PC-9 (cell line): Measurements from ENCODE around the gene LCTL. TPM values are rescaled to one million over a fixed set of nuclear protein-coding genes. Genes with fewer than 3 reads are reported as not detected.
"Not testable (repeated sequence)": the region's sequence is repeated elsewhere in the genome, so short reads cannot be mapped to it uniquely, and the experiment has no call there.

Source experiments
- BruUV-seq: library from RNA; stranded (reverse); fragments of 400-500 nt; replicated peaks from 2 replicates; lab custom pipeline; 2021; lab: Mats Ljungman, UMichigan
- CTCF ChIA-PET: fragments of 300-600 bp; sonication (Branson Sonifier 250); formaldehyde crosslinking; loops from one replicate; lab custom pipeline; 2022; ENCODE audit warnings: antibody characterized with exemption; lab: Charles Lee
- POLR2A ChIA-PET: fragments of 300-600 bp; sonication (Branson Sonifier 250); formaldehyde crosslinking; loops from one replicate; lab custom pipeline; 2022; ENCODE audit warnings: antibody characterized with exemption; ENCODE audit not compliant: unreplicated experiment; lab: Charles Lee
- DNase-seq, 2 experiments: peaks; one replicate each; pipeline versions ENCODE4 v3.0.0 to v3.0.0-alpha.2; 2015 to 2022; ENCODE audit warnings: mixed read lengths in 1 of 2
- H2AFZ ChIP-seq: fragments of 200-600 bp; sonication (generic); 2 replicates; pipeline ENCODE4 v1.8.1; 2017; ENCODE audit warnings: antibody characterized with exemption
- H3F3A ChIP-seq: fragments of 200-600 bp; sonication (generic); 2 replicates; pipeline ENCODE4 v1.8.1; 2017; ENCODE audit warnings: antibody characterized with exemption, mild to moderate bottlenecking, low read depth; ENCODE audit not compliant: insufficient read depth
- H3K27ac ChIP-seq: fragments of 200-600 bp; sonication (generic); 2 replicates; pipeline ENCODE4 v1.6.1; 2016; ENCODE audit warnings: mixed run types
- H3K27me3 ChIP-seq: fragments of 200-600 bp; sonication (generic); 2 replicates; pipeline ENCODE4 v1.6.1; 2016; ENCODE audit warnings: low read depth, mixed run types; ENCODE audit not compliant: insufficient read depth
- H3K36me3 ChIP-seq: fragments of 200-600 bp; sonication (generic); 2 replicates; pipeline ENCODE4 v1.6.1; 2016; ENCODE audit warnings: low read depth, mixed run types
- H3K4me1 ChIP-seq: fragments of 200-600 bp; sonication (generic); replicated peaks from 2 replicates; pipeline ENCODE4 v1.6.1; 2016; ENCODE audit warnings: mixed run types; ENCODE audit not compliant: insufficient read depth
- H3K4me2 ChIP-seq: fragments of 200-600 bp; sonication (generic); 2 replicates; pipeline ENCODE4 v1.6.1; 2017; ENCODE audit warnings: mixed run types
- H3K4me3 ChIP-seq: fragments of 200-600 bp; sonication (generic); 2 replicates; pipeline ENCODE4 v1.6.1; 2016; ENCODE audit warnings: mixed run types
- H3K79me2 ChIP-seq: fragments of 200-600 bp; sonication (generic); 2 replicates; pipeline ENCODE4 v1.6.1; 2017; ENCODE audit warnings: low read depth, mixed run types
- H3K9me2 ChIP-seq: fragments of 200-600 bp; sonication (generic); 2 replicates; pipeline ENCODE4 v1.8.1; 2017; ENCODE audit warnings: mild to moderate bottlenecking; ENCODE audit not compliant: insufficient read depth
- H3K9me3 ChIP-seq: fragments of 200-600 bp; sonication (generic); 2 replicates; pipeline ENCODE4 v1.8.1; 2016; ENCODE audit warnings: low read depth; ENCODE audit not compliant: insufficient read depth
- H4K20me1 ChIP-seq: fragments of 200-600 bp; sonication (generic); 2 replicates; pipeline ENCODE4 v1.8.1; 2017; ENCODE audit not compliant: insufficient read depth
- EZH2 ChIP-seq: fragments of 200-600 bp; sonication (generic); IDR thresholded peaks from 2 replicates; pipeline ENCODE4 v1.8.0; 2017; ENCODE audit warnings: antibody characterized with exemption, low read depth
- intact Hi-C: fragments of 100-400 bp; cut with micrococcal nuclease; formaldehyde crosslinking; loops from one replicate; pipeline ENCODE4 v1.10.0; 2022; ENCODE audit not compliant: unreplicated experiment
- total RNA-seq: library from RNA; stranded (reverse); gene quantifications from 2 replicates; pipeline ENCODE4 v1.2.3, GENCODE V29; 2021
- TF ChIP-seq, protein P1 (sequence below): fragments of 200-600 bp; sonication (generic); conservative IDR thresholded peaks from 2 replicates; pipeline ENCODE4 v1.6.1; 2017; ENCODE audit warnings: mixed run types, antibody characterized with exemption, mild to moderate bottlenecking, moderate library complexity

The LCTL gene
- total RNA-seq, 1 experiment from 2014 or later, result not detected

DNA sequence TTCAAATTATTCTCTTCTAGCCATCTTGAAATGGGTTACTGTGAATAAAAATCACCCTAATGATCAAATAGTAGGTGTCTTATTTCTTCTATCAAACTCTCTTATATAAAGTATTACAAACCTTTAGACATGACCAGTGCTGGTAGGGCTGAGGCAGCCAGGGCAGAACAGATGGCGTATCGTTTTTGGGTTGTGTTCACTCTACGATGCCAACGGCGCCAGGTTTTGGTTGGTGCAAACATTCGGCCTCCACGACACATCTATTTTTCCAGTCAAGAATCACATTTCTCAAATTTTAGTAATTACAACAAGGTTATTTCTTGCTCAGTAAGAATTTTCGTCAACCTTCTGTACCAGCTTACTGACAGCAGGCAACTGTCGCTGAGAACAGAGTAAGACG lies 63.3 kb downstream of the LCTL start:
- H3F3A ChIP-seq, result peaks cover 71% of the 10 kb centered on the region
- peak overlapping the region; percentile 85 for H3K4me2 ChIP-seq
- H3K9me3 ChIP-seq, result no peaks in the 10 kb centered on the region
- peaks cover 71% of the 10 kb centered on the region for H3K79me2 ChIP-seq
- ChIA-PET POLR2A (no interaction called here), CTCF (no interaction called here)
- H3K27ac ChIP-seq, result peak overlapping the region; percentile 91; the same call in 1 of the 2 replicates
- H3K4me3 ChIP-seq, result peak overlapping the region; percentile 100; the same call in 1 of the 2 replicates
- peaks cover 45% of the 10 kb centered on the region for H3K36me3 ChIP-seq
- no peaks in the 10 kb centered on the region for H3K27me3 ChIP-seq
- no TSS peak for BruUV-seq
- TF ChIP-seq, protein P1, sequence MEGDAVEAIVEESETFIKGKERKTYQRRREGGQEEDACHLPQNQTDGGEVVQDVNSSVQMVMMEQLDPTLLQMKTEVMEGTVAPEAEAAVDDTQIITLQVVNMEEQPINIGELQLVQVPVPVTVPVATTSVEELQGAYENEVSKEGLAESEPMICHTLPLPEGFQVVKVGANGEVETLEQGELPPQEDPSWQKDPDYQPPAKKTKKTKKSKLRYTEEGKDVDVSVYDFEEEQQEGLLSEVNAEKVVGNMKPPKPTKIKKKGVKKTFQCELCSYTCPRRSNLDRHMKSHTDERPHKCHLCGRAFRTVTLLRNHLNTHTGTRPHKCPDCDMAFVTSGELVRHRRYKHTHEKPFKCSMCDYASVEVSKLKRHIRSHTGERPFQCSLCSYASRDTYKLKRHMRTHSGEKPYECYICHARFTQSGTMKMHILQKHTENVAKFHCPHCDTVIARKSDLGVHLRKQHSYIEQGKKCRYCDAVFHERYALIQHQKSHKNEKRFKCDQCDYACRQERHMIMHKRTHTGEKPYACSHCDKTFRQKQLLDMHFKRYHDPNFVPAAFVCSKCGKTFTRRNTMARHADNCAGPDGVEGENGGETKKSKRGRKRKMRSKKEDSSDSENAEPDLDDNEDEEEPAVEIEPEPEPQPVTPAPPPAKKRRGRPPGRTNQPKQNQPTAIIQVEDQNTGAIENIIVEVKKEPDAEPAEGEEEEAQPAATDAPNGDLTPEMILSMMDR, result no peak
- TF ChIP-seq EZH2, result no peak
- no peaks in the 10 kb centered on the region for H3K9me2 ChIP-seq
- intact Hi-C loops, result loop anchor here (10.0 kb wide), 1 partner anchor 598 kb away; no protein-coding TSS in a partner anchor
- peaks cover 15% of the 10 kb centered on the region for H3K4me1 ChIP-seq
- peaks cover 57% of the 10 kb centered on the region for H4K20me1 ChIP-seq
- no peak for DNase-seq
- H2AFZ ChIP-seq, result no peak overlapping the region

- 0 out of 2 replicates have a peak overlapping the region, but pooled peaks have one; percentile 14 for H3K27ac ChIP-seq
- H3K9me2 ChIP-seq, DNase-seq, H2AFZ ChIP-seq, BruUV-seq, H3K9me3 ChIP-seq, POLR2A ChIA-PET, H3K4me2 ChIP-seq, H3K4me3 ChIP-seq, H3K27me3 ChIP-seq: not testable (repeated sequence)
- peaks cover 25% of the 10 kb centered on the region for H3K4me1 ChIP-seq
- CTCF ChIA-PET, result interaction anchor here (0.6 kb wide), 1 partner anchor 342 kb away, joined by 10 read pairs; no protein-coding TSS in a partner anchor
- peaks cover 57% of the 10 kb centered on the region for H4K20me1 ChIP-seq
- peaks cover 72% of the 10 kb centered on the region for H3F3A ChIP-seq
- intact Hi-C loops, result loop anchor here (10.0 kb wide), 1 partner anchor 596 kb away; no protein-coding TSS in a partner anchor
- H3K79me2 ChIP-seq, result peaks cover 66% of the 10 kb centered on the region
- peaks cover 48% of the 10 kb centered on the region for H3K36me3 ChIP-seq
Observed at GRCh38 chr15:66500346-66500745, 65.5 kb downstream of the LCTL start.

DNA sequence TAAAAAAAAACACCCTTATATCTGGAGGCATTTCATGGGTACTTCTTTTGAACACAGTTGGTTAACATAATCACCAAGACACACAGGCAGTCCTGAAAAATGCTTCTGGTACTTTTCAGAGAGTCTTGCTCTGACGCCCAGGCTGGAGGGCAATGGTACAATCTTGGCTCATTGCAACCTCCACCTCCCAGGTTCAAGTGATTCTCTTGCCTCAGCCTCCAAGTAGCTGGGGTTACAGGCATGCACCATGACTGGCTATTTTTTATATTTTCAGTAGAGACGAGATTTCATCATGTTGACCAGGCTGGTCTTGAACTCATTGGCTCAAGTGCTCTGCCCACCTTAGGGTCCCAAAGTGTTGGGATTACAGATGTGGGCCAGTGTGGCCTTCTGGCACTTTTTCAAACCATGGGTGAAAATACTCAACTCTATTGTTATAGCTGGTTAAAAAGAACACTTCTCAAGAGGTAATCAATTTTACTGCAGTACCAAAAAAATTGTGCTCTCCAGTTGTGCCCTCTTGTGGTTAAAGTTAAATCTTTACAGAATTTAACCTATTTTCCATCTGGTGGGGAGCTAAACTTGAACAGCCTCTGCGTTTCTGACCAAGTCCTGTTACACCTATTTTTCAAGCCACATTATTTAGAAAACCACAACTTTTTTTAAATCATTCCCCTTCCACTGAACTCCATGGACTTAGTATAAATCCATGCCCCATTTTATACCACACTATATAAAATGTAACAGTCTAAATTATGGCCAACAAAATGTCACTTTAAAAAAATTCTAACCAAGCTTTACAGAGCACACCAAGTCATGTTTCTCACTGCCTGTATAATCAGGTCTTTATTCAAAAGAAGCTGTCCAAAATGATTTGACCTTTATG lies 67.1 kb downstream of the LCTL start:
- H3K36me3 ChIP-seq, result peaks cover 44% of the 10 kb centered on the region
- DNase-seq, result no peak
- H3K4me2 ChIP-seq, result peak overlapping the region; percentile 90; the same call in 1 of the 2 replicates
- peaks cover 63% of the 10 kb centered on the region for H3F3A ChIP-seq
- no peaks in the 10 kb centered on the region for H3K27me3 ChIP-seq
- H2AFZ ChIP-seq, result no peak overlapping the region
- BruUV-seq, result no TSS peak
- H3K27ac ChIP-seq, result peak overlapping the region; percentile 77
- intact Hi-C loops, result loop anchor here (5.0 to 10.0 kb wide), 2 partner anchors 41 to 884 kb away; partner anchors contain the start of gene INTS14
- ChIA-PET POLR2A (interaction anchor here (0.5 kb wide), 1 partner anchor 597 kb away, joined by 5 read pairs; no protein-coding TSS in a partner anchor), CTCF (interaction anchor here (0.6 to 1.6 kb wide), 6 partner anchors 14 to 212 kb away, joined by 3 to 13 read pairs (median 3); partner anchors contain the start of gene MAP2K1)
- peaks cover 57% of the 10 kb centered on the region for H4K20me1 ChIP-seq
- no peak for TF ChIP-seq EZH2
- TF ChIP-seq, protein P1, result peak; percentile 55
- peaks cover 25% of the 10 kb centered on the region for H3K4me1 ChIP-seq
- no peaks in the 10 kb centered on the region for H3K9me2 ChIP-seq
- no peaks in the 10 kb centered on the region for H3K9me3 ChIP-seq
- H3K79me2 ChIP-seq, result peaks cover 57% of the 10 kb centered on the region
- H3K4me3 ChIP-seq, result no peak overlapping the region

Other genes with a start within 250 kb of the LCTL start
- gene TIPIN, start 209.3 kb downstream of the LCTL start, total RNA-seq, result 12.9 and 13.1 TPM in 2 replicates
- 78.6 and 95.5 TPM in 2 replicates for gene MAP2K1, start 179.1 kb downstream of the LCTL start, total RNA-seq
- gene SNAPC5, start 68.2 kb downstream of the LCTL start, total RNA-seq, result 15.8 and 17.9 TPM in 2 replicates
- gene RPL4, start 61.1 kb downstream of the LCTL start, total RNA-seq, result 1,859 and 2,320 TPM in 2 replicates
- gene ZWILCH, start 60.7 kb downstream of the LCTL start, total RNA-seq, result 26.3 and 30.3 TPM in 2 replicates
- 7.1 and 10.6 TPM in 2 replicates for gene SMAD6, start 136.2 kb upstream of the LCTL start, total RNA-seq